H1 (cell line): ENCODE measurements around the gene PRRC2C. TPM values are rescaled to one million over a fixed set of nuclear protein-coding genes. Genes with fewer than 3 reads are reported as not detected.

Experiments
- KDM1A ChIP-seq: fragments of 200-600, 300-600 bp; sonication (generic); IDR thresholded peaks from 2 replicates; pipeline ENCODE4 v1.7.1; 2016; ENCODE audit warnings: mild to moderate bottlenecking, low read length, borderline replicate concordance
- RBBP5 ChIP-seq: IDR thresholded peaks from 2 replicates; pipeline ENCODE4 v1.7.1; 2012; ENCODE audit warnings: low read depth, mild to moderate bottlenecking, inconsistent platforms, low read length, moderate library complexity, borderline replicate concordance
- SP2 ChIP-seq: IDR thresholded peaks from 2 replicates; pipeline ENCODE4 v1.6.1; 2012; ENCODE audit warnings: mild to moderate bottlenecking, low read length, inconsistent platforms
- polyA plus RNA-seq, 7 experiments: library from polyadenylated mRNA; depleted of rRNA in 3 of 7; stranded (reverse) in 5 of 7; unstranded in 2 of 7; fragments of >200 nt in 5 of 7; fragments of 200-250 nt in 2 of 7; gene quantifications; 1 replicate in 5 of 7; 2 replicates in 1 of 7; 4 replicates in 1 of 7; pipeline versions ENCODE4 v1.2.1 to v1.2.3, GENCODE V29; 2011 to 2013; ENCODE audit warnings: missing spikeins in 2 of 7, mixed read lengths in 2 of 7
- total RNA-seq: library from RNA; stranded (reverse); fragmentation: NEBNext Ultra II Directional; extraction: Animal tissue kit (Norgen Biotek cat#: 25700); gene quantifications from 2 replicates; pipeline ENCODE4 v1.2.1, GENCODE V29; 2021

Gene PRRC2C
- total and polyA plus RNA-seq, 2 of the 8 experiments (the other 6 are each of a cell fraction or from before 2014, with no cell fraction given), result 125 to 264 TPM

- TF ChIP-seq SP2 (no peak), KDM1A (no peak), RBBP5 (no peak)
- TF ChIP-seq, all 59 proteins: peak for 0
These were observed 111.4 kb downstream of the PRRC2C start (continued) for GRCh38 chr1:171596705-171597104.
